T1000 (cell line): Measurements from ENCODE around the gene ASB11.

Experiments
- DNase-seq: peaks from one replicate; lab custom pipeline; 2025; ENCODE audit warnings: mixed read lengths; lab: John Stamatoyannopoulos, UW

The ASB11 gene

DNA sequence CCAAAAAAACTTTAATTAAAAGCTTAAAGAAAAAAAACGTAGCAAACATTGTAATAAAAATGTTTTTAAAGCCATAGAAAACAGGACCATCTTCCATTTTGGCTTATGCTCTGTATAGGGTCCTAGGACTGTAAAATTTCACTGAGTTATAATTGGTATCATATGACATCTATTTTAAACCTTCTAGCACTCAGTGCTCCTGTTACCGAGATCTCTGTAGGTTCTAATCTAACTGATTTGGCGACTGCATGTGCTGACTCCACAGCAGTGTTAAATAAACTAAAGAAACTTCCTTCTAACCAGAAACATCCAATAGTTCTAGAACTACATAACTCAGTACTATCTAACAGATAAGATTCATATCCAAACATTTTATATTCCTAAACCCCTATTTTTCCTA, at the start of gene ASB11:
Gene ASB11 (minus strand): TSS at position 132 of the 400 bp plus-strand sequence. CDS start 35 bp downstream, at position 97.
- no peak for DNase-seq

DNA sequence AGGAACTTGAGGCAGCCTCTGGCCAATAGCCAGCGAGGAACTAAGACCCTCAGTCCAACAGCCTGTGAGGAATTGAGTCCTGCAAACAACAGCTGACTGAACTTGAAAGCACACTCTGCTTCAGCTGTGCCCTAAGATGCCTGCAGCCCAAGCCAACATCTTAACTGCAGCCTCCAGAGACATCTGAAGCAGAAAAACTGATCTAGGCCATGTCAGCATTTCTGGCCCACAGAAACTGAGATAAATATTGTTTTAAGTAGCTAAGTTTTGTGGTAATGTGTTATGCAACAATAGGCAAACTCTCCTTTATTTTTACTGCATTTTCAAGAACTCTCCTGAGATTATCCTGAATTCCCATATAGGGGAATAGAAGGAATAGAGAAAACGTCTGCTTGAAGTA, 44.3 kb upstream of the ASB11 start:
- DNase-seq = no peak

DNA sequence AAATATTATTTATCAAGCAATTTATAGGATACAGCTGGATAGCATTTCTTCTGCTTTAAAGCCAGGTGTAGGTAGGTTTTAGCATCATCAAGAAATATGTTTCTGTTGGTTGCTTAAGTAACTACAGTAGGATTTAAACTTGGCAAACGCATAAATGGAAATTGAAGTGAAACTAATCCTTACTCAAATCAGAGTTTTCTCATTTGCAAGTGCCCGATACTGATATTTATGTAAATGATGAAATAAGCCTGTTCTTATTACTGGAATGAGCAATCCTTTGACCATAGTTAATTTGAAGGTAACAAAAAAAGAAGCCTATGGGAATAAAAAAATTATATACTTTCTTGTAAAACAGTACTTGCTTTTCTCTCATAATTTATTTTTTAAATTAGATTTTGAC, 43.1 kb upstream of the ASB11 start:
- no peak for DNase-seq

GRCh38 chrX:15356444-15356843, 41.0 kb upstream of the ASB11 start:
- no peak for DNase-seq

DNA sequence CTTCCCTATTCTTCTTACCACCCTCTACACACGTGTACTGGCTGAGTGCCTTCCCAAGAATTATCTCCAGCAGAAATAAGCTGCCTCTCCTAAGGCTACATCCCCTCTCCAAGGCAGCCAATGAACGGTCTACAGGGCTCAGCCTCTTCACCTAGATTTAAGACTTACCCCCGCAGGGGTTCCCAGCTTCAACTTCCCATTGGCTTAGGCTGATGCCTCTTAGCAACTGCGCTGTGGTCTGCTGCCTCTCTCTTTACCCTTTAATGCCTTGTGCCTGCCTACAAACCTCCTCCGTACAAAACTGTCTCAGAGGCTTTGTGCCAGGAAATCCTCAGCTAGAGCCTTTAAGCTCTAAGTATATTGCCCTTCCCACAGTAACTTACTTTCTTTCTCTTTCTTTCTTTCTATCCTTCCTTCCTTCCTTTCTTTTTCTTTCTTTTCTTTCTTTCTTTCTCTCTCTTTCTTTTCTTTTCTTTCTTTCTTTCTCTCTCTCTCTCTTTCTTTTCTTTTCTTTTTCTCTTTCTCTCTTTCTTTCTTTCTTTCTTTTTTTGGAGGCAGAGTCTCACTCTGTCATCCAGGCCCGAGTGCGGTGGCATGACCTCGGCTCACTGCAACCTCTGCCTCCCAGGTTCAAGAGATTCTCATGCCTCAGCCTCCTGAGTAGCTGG, 35.0 kb upstream of the ASB11 start:
- DNase-seq = no peak

- no peak for DNase-seq
Observed at GRCh38 chrX:15349046-15349445, 33.6 kb upstream of the ASB11 start.

DNA sequence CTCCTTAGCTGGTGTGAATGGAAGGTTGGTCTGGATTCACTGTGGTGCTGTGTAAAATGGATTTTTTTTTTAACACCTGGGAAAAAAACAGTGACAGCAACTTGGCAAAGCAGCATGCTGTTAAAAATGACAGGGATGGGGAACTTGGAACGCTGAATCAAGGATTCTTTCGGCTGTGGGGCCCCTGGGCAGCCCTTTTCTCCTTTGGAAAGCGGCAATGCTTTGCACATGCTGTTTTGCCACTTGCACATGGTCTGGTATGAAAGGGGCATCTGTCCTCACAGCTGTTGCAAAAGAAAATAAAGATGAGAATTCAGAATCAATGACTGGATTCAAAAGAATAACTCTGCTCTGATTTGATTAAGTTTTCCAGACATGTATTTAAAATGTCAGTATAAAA, 30.5 kb upstream of the ASB11 start:
- DNase-seq = no peak

GRCh38 chrX:15344106-15344505, 28.7 kb upstream of the ASB11 start:
- DNase-seq = no peak

GRCh38 chrX:15343075-15343476, 27.6 kb upstream of the ASB11 start:
- DNase-seq = no peak

GRCh38 chrX:15340867-15341266, 25.4 kb upstream of the ASB11 start:
- no peak for DNase-seq

DNA sequence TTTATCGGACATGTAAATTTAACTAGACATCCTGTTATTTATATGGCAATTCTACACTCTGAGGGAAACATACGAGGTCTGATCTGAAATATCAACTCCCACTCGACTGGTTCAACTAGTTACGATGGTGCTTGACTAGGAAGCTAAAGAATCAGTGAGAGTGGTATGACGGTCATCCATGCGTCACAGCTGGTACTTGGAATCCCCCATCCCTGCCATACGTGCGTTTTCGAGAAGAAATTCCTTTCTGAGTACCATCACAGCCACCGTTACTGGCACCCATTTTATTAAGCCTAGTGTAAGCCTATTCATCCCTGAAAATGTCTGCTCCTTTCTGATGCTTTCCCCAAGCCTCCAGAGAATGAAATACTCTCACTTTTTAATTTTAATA, 20.6 kb upstream of the ASB11 start:
- no peak for DNase-seq

GRCh38 chrX:15335135-15336022, 19.9 kb upstream of the ASB11 start, which contains the start of gene PIGA:
TSS of gene PIGA (minus strand) at chrX:15335523. CDS start at chrX:15331930, 3,593 bp downstream.
- DNase-seq = peak; percentile 89

- DNase-seq = no peak
Observed at GRCh38 chrX:15334561-15334960, 19.1 kb upstream of the ASB11 start.

DNA sequence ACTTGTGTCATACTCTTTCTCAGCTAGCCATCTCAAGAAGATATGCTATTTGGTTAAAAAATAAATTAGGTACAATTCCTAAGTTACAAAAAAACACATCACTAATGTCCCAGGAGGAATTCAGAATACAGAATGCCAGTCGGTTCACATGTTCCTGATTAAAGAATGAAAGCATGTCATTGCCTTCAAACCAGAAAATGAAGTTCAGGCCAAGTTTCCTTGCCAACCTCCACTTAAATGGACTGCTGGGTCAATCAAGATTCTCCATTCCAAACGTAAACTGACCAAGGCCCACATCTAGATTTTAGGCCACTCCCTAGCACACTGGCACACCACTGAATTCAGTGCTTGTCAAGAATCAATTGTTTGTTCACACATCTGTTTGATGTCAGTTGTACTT, 13.4 kb upstream of the ASB11 start:
- DNase-seq = no peak

- DNase-seq = no peak
Observed at GRCh38 chrX:15328131-15328530, 12.7 kb upstream of the ASB11 start.

DNA sequence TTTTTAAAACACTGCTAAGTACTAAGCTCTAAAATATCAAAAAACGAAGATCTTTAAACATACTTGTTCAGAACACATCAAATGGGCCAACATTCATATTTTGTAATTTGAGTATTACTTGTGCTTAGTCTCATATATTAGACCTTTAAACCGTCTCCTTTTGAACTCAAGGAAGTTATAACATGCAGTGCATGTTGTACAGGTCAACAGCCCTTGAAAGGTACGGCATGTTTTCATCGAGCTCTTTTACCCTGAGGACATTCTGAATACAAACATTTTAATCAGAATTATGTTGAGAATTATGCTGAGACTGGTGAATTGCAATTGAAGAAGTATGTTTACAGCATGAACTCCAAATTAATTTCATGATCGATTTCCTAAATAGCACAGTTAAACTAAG, 7.0 kb upstream of the ASB11 start:
- no peak for DNase-seq

DNA sequence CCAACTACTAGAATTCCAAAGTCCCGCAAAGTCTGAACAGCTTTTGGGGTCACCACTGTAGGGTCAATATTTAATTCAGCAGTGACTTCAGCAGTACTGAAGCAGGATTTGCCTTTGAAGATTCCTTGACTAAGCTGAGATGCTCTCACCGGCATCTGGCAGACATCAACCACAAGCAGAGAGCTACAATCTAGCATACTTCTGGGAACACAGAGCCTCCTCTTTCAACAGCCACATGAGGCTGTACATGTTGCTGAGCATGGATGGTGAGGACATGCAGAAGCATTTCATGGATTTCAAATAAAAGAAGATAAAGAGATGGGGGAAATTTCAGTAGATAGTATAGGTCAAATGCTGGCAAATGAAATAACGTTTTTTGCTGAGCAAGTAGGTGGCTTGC, 6.6 kb upstream of the ASB11 start:
- DNase-seq = no peak

- DNase-seq = no peak
Observed at GRCh38 chrX:15321447-15321846, 6.0 kb upstream of the ASB11 start.

DNA sequence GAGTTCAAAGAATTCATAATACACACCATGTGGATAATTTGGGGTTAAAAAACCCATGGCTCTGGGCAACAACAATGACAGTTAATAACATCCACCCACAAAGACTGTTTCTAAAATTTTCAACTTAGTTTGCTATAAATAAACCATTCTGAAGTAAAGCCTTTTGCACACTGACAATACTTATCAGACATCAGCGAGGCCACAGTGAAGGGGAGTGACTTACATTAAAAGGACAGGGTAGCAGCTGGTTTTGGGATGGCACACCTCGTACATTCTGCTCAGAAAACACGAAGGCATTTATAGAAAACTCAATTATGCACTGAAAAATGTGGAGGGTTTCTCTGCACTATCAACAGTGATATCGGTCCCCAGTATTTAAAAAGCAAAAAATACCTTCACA, 4.9 kb upstream of the ASB11 start:
- no peak for DNase-seq

- no peak for DNase-seq
Observed at GRCh38 chrX:15319075-15319474, 3.6 kb upstream of the ASB11 start.

DNA sequence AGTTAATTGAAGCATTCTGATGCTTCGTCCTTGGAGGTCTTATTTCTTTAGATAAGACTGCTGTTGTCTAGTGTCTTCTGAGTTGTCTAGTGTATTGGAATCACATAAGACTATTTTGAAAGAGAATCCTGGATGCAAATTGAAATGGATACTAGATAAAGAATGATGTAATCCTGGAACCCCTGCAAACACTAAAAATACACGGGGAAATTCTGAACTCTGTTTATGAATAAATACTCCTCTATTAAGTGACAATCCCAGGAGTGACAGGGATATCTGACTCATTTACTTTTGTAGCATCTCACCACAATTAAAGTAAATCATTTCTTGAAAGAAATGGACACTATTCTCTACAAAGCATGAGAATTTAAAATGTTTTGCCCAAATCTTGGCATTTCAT, 968 bp downstream of the ASB11 start:
- no peak for DNase-seq

DNA sequence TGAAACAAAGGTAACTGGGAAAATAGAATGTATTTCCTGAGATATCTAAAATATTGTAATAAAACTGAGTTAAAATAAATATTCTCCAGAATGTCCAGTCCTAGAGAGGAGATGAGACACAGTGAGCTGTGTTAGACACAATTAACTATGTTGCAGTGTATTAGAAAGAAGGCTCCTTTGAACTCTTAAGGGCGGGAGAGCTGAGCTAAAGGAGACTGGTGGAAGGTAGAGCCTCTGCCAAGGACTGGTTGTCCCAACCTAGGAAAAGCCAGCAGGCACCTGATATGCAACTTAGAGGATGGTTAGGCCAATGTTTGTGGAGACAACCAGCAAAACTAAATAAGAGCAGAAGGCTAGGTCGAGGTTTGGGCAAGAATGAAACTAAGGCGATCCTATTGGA, 4.3 kb downstream of the ASB11 start:
- DNase-seq = no peak

DNA sequence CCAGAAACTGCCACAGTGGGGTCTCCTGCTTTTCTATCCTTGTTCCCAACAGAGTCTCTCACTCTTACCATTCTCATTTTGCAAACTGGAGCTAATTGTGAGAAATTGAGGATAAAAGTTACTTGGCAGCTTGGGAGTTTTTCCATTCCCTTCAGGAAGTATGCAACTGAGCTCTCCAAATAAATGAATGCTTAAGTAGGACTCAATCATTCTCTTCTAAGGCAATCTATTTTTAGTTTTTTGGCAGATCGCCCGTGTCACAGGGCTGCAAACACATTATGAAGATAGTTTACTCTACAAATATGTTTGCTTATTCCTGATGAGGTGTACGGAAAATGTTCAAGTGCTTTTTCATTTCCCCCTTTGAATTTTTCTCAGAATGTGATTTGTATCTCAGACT, 5.3 kb downstream of the ASB11 start:
- DNase-seq = no peak
